GM18508 (cell line): ENCODE results near the gene ACBD7.

ENCODE experiments used
- ATAC-seq: cut with Tn5 transposase; IDR thresholded peaks from one replicate; pipeline ENCODE4 v1.9.1; 2021; ENCODE audit warnings: moderate number of reproducible peaks; ENCODE audit not compliant: insufficient read depth, unreplicated experiment

The ACBD7 gene

DNA sequence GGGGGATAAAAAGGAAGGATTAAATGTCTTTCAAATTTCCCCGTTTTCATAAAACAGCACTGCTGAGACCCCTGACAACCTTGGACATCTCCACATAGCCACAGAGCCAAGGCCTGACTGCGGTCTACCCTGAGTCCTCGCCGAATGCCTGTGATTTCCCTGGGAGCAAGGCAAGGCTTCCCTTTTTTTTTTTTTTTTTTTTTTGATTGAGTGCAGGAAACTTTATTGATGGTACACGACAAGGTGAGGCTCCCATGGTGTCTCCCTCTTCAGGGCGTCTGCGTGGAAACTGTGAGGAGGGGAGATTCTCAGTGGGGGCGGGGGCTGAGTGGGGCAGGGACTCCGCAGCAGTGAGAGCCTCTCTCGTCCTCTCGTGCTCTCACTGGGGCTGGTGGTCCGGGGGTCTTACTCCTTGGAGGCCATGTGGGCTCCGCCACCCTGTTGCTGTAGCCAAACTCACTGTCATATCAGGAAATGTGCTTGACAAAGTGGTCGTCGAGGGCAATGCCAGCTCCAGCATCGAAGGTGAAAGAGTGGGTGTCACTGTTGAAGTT is 4.4 kb upstream of the ACBD7 start:
- ATAC-seq, result no peak

DNA sequence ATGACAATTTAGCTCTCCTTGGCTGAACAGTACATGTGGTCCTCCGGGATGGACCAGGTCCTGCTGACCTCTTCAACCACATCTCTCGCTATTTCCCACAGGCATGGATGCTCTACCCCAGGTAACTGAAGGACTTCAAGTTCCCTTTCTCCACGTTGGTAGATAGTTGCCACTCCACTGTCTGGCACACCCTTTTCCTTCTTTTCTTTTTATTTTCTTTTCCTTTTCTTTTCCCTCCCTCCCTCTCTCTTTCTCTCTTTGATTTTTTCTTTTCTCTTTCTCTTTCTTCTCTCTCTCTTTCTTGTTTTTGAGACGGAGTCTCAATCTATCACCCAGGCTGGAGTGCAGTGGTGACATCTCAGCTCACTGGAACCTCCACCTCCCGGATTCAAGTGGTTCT is 2.8 kb upstream of the ACBD7 start:
- no peak for ATAC-seq

DNA sequence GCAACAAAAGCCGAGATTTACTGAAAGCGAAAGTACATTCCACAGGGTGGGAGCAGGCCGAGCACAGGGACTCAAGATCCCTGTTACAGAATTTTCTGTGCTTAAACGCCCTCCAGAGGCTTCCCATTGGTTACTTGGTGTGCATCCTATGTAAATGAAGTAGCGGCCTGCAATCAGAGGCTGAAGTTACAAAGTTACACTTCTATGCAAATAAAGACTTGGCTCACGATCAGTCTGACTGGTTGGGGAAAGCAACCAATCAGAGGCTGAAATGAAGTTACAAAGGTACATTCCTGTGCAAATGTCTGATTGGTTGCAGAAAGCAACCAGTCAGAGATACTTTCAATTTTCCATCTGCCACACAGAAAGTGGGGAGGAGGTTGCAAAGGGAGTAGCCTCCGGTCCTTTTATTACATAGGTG is 4.1 kb downstream of the ACBD7 start:
- ATAC-seq, result no peak

DNA sequence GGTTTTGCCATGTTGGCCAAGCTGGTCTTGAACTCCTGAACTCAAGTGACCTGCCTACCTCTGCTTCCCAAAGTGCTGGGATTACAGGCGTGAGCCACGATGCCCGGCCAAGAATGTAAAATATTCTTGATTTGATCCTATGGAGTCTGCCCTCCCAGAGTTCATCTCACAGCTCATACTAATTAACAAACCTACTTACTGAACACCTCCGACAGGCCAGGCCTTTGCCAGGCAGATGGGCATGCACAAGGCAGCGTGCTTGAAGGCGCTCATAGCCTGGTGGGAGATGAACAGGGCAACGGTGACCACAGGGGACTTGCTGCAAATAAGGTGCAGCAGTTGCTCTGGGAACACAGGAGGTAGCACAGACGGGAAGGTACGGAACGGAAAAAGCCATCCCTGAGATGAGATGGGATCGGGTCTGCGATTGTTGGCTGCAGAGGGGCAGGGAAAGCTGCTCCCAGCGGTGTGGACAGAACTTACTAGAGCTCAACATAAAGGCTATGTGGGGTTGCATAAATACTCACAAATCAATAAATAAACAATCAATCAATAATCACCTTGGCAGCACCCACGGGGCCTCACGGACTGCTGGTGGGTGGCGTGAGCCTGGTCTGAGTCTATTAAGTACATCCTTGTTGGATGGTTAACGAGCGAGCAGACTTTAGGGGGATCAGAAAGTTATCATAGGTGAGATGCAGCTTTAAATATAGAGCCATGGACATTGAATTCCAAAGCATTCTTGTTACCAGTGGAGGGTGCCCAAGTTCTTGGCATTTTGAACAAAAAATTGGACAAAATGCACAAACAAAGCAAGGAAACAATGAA is 4.7 kb downstream of the ACBD7 start:
- no peak for ATAC-seq

DNA sequence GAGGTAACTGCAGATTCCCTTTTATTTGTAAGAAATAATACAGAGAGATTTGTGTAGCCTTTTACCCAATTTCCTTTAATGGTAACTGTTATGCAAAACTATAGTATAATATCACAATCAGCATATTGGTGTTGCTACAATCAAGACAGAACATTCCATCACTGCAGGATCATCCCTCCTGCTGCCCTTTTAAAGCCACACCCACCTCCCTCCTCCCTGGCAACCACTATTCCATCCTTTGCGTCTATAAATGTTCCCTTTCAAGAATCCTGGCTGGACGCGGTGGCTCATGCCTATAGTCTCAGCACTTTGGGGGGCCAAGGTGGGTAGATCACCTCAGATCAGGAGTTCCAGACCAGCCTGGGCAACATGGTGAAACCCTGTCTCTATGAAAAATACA is 13.2 kb downstream of the ACBD7 start:
- no peak for ATAC-seq

DNA sequence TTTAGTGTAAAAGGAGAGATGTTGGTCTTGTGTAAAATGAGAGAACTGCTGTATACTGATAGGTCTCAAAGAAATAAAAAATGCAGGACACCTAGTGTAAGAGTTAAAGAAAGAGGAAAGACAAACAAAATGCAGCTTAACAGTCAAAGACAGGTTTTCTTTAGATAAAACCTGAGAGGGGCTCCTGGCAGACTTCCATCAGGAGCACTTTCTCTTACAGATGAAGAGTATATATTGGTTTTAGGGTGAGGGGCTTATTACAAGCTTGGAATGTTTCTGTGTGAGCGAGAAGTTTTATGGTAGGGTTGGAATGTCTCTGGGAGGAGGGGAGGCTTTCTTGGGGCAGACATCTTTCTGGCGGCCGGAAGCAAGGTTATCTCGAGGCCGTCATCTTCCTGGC is 16.2 kb downstream of the ACBD7 start:
- no peak for ATAC-seq

DNA sequence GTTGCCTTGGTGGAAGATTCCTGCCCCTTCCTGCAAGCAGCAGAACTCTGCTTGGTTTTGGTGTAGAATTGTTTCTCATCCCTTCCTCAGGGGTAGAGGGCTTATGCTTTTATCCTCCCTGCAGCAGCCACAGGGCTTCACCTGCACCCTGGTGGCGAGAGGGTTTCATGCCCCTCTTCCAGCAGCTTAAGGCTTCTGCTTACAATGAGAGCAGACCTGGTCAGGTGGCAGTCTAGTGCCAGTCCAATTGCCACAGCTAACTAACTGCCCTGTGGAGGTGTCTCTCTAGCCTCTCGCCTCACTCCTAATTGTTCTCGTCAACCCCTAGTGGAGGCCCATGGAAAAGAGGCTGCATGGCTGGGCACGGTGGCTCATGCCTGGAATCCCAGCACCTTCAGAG is 19.3 kb downstream of the ACBD7 start:
- no peak for ATAC-seq

DNA sequence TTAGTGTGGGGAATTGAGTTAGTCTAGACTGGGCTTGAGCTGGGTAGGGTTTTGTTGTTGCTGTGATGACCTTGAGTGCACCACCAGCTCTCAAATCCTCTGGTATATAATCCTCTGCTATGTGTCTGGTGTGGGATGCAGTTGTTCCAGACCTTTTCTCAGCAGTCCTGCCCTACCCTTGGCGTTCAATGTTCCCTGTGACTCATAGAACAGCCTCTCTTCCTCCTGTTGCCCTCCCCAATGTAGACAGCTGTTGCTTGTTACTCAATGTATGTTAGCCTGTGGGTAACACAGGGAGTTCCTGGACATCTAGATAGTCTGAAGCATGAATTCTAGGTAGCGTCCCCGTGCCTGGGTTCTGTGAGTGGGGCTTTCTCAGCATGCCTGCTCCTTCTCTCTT is 19.8 kb downstream of the ACBD7 start:
- no peak for ATAC-seq

DNA sequence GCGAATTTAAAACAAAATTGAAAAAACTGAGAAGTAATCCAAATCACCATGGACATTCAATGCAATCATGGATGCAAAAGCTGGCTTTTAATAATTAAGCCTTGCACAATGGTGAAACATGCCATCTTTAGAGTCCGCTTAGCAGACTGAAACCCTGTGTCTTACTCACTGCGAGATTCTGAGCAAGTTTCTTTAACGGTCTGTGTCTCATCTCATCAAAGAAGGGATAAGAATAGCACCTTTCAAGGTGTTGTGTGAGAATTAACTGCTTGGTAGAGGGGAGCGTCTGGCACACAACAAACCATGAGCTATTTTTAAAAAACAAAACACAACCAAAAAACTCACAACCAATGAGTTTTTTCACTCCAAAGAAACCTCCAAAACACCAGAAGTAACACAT is 21.4 kb downstream of the ACBD7 start:
- ATAC-seq, result no peak

DNA sequence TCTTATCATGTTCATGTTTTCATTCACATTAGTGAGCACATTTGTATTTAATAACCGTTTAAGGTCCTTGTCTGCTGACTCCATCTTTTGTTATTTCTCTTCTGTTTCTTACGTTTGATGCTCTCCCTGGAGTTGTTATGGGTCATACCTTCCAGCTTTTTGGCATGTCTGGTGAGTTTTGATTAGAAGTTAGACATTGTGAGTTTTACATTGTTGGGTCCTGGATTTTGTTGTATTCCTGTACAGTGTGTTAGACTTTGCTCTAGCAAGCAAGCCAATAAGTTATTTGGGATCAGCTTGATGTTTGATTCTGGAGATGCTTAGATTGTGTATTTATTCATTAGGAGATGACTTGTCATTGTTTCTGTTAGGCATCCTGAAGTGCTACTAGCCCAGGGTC is 27.9 kb downstream of the ACBD7 start:
- ATAC-seq, result no peak

DNA sequence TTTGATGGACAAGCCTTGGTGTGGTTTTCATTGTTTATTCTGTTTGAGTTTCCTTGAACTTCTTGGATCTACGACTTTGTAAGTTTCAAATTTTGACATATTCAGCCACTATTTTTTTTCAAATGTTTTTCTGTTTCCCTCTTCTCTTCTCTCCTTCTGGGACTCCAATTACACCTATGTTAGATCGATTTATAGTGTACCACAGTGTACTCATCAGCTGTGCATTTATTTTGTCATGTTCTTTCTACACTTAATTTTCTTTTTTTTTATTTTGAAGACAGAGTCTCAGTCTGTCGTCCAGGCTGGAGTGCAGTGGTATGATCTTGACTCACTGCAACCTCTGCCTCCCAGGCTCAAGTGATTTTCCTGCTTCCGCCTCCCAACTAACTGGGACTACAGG is 28.7 kb downstream of the ACBD7 start:
- ATAC-seq, result no peak

DNA sequence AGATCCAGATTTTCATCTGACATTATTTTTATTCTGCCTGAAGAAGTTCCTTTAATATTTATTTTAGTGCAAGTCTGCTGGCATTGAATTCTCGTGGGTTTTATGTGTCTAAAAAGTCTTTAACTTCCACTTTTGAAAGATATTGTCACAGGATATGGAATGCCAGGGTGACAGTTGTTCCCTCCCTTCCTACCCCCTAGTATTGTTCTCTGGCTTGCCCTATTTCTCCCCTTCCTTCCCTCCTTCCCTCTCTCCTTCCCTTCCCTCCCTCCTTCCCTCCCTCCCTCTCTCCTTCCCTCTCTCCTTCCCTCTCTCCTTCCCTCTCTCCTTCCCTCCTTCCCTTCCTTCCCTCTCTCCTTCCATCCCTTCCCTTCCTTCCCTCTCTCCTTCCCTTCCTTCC is 29.9 kb downstream of the ACBD7 start:
- no peak for ATAC-seq

DNA sequence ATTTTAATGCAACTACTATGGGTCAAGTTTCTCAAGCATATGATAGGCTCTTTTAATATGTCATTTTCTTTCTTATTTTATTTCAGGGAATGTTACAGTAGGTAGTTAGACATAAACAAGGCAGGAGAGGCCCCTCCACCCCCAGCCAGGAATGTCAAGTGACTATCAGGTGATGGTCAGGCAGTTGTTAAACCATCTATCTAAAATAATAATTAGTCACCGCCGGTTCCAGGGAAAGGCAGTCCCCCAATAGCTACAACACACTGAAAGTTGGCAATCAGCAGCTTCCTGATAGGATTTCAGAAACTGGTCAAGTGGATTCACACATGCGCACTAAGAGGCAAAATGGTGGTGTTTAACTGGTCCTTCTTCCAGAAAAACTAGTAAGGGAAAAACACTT is 35.5 kb downstream of the ACBD7 start:
- ATAC-seq, result no peak

DNA sequence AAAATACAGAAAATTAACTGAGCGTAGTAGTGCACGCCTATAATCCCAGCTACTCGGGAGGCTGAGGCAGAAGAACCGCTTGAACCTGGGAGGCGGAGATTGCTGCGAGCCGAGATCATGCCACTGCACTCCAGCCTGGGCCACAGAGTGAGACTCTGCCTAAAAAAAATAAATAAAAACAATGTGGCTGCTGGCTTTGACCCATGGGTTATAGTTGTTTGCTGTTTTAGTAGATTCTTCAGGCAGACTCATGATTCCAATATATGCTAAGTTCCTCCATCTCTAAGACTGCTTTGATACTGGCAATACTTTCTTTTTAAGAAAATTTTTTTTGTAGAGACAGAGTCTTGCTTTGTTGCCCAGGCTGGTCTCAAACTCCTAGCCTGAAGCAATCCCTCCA is 36.5 kb downstream of the ACBD7 start:
- ATAC-seq, result no peak

DNA sequence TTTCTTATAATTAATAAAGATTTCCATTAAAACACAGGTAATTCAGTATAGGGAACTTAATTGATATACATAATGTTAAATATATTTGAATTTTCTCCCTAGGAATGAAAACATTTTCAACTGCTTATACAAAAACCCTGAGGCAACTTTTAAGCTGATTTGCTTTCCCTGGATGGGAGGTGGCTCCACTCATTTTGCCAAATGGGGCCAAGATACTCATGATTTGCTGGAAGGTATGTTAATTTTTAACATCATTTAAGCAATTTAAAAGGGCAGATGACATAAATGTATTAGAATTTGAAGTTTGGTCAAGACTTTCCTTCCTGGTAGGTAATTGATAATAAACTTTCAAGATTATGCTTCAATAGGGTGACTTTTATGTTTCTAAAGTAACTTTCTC is 39.0 kb downstream of the ACBD7 start:
- no peak for ATAC-seq

DNA sequence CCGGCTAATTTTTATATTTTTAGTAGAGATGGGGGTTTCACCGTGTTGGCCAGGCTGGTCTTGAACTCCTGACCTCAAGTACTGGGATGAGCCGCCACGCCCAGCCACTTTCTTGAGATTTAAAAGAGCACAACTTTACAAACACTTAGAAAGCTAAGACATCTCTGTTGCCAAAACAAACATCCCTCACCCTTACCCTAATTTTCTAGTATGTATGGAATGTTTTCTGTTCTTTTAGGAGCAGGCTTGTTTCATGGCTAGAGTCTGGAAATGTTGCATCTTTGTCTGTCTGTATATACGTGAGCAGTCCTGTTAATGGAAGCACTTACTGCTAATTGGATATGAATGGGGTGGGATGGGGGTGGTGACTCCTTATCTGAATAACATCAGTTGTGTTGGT is 42.0 kb downstream of the ACBD7 start:
- no peak for ATAC-seq

DNA sequence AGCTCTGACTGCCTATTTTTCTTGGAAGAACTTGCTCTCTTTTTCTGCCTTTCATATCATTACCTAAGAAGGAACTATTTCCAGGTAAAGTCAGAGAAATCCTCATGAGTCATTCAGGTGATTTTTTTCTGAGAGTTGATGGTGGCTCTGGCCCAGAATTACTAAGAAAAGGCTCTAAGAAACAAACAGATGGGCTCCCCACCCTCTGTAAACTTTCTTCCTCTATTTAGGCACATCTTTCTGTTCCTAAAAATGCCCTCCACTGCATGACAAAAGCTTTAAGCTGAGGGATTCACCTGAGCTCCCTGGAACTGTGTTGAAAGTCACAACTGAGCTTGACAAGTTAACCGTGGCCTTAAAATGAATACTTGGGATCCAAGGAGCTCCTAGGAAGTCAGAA is 43.2 kb downstream of the ACBD7 start:
- no peak for ATAC-seq

DNA sequence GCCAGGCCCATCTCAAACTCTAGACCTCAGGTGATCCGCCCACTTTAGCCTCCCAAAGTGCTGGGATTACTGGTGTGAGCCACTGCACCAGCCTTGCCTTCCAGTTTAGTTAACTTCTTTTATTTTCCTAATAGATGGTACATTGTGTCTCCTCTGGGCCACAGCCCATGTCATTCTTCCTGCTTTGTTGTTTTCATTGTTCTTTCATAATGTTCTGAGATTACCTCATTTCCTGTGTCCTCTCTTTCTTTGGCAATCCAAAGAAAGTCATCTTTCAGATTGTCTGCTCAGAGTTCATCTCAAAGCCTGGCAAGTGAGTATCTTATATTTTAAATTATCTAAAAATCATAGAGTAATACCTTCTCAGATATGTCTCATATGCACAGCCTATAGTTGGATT is 44.9 kb downstream of the ACBD7 start, which contains the start of gene OLAH:
Gene OLAH (plus strand): TSS at position 270 of the 400 bp plus-strand sequence. CDS start 3,346 bp downstream, outside the sequence.
- ATAC-seq, result no peak

DNA sequence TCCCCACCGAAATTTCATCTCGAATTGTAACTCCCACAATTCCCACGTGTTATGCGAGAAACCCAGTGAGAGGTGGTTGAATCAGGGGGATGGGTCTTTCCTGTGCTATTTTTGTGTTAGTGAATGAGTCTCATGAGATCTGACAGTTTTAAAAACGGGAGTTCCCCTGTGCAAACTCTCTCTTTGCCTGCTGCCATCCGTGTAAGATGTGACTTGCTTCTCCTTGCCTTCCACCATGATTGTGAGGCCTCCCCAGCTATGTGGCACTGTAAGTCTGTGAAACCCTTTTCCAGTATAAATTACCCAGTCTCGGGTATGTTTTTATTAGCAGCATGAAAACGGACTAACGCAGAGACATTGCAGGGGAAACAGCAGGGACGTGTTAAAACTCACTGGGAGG is 50.2 kb downstream of the ACBD7 start:
- no peak for ATAC-seq

DNA sequence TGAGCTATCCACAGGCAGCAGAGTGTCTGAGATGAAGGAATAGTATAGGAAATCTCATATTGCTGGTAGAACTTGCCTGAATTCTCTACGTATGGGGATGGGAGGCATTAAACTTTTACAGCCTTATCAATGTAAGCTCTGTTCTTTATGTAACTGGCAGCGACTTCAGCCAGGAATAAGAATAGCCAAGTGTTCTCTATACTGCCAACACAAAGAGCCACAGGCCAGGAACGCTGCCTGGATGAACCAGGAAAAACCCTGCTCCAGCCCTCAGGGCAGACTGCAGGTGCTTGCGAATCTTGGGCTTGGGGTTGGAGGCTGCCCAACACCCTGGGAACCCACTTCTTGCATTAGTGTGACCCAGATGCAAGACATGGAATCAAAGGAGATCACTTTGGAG is 50.9 kb downstream of the ACBD7 start:
- no peak for ATAC-seq

DNA sequence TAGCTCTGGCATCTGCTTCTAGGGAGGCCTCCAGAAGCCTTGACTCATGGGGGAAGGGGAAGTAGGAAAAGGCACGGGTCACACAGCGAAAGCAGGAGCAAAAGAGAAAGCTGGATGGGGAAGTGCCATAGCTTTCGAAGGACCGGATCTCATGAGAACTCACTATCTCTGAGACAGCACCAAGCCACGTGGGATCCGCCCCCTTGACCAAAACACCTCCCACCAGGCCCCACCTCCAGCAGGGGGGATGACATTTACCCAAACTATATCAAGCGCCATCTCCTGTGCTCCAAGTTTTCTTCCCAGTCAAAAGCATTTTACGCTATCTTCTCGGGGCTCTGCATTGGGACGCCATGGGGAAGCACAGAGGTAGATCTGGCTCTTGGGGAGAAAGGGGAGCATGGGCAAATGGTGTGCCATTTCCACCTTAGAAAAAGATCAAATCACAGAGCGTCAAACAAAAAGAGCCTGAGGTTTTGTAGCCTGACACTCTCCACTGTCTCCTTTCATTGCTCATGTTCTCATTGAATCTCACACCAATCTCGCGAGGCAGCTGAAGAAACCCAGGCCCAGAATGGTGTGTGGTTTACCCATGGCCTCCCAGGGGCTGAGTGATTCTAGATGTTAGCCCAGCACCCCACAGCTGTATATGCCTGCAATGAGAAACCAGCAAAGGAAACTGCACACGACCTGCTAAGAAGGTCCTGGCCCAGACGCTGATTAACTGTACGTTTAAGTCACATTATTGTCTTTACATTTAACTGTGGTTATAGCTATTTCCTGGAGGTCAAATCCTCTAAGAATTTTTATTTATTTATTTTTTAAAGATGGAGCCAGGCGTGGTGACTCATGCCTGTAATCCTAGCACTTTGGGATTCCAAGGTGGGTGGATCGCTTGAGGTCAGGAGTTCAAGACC is 52.9 kb downstream of the ACBD7 start:
- no peak for ATAC-seq
